GM20000 (cell line): ENCODE measurements around the gene CDKAL1.

Source experiments
- DNase-seq: peaks from one replicate; pipeline ENCODE4 v3.0.0; 2012; ENCODE audit warnings: low spot score
- CTCF ChIP-seq: IDR thresholded peaks from 2 replicates; pipeline ENCODE4 v1.5.1; 2012; ENCODE audit warnings: mild to moderate bottlenecking, control low read depth; ENCODE audit errors: extremely low read depth, missing control alignments

The CDKAL1 gene

GRCh38 chr6:21230536-21230935 lies 696.3 kb downstream of the CDKAL1 start:
- no peak for DNase-seq
- TF ChIP-seq CTCF, result no peak

GRCh38 chr6:21235162-21235561 lies 700.9 kb downstream of the CDKAL1 start:
- TF ChIP-seq CTCF, result no peak
- no peak for DNase-seq

GRCh38 chr6:21238208-21238607 lies 704.0 kb downstream of the CDKAL1 start:
- no peak for DNase-seq
- TF ChIP-seq CTCF, result no peak

GRCh38 chr6:21240709-21241108 lies 706.5 kb downstream of the CDKAL1 start:
- DNase-seq, result no peak
- no peak for TF ChIP-seq CTCF

GRCh38 chr6:21241231-21242130 lies 707.2 kb downstream of the CDKAL1 start:
- DNase-seq, result no peak

GRCh38 chr6:21244897-21245470 lies 710.7 kb downstream of the CDKAL1 start:
- no peak for TF ChIP-seq CTCF
- no peak for DNase-seq

More at GRCh38 chr6:21241231-21242130, 707.2 kb downstream of the CDKAL1 start:
- TF ChIP-seq CTCF, result no peak

GRCh38 chr6:21245488-21245887 lies 711.2 kb downstream of the CDKAL1 start:
- DNase-seq, result no peak
- no peak for TF ChIP-seq CTCF
